Measurements from ENCODE around the gene SRSF8.

Gene SRSF8

GRCh38 chr11:95055283-95055897 lies 11.3 kb upstream of the SRSF8 start:
- Mint-ChIP-seq H3K36me3 (ENCODE audit: low read depth) (no peaks in the 10 kb centered on the region), H3K27me3 (peaks cover 43% of the 10 kb centered on the region), H3K4me3 (no peak overlapping the region), H3K9me3 (no peaks in the 10 kb centered on the region), H3K4me1 (ENCODE audit: low read depth) (peaks cover 5% of the 10 kb centered on the region), H3K27ac (no peak overlapping the region)

DNA sequence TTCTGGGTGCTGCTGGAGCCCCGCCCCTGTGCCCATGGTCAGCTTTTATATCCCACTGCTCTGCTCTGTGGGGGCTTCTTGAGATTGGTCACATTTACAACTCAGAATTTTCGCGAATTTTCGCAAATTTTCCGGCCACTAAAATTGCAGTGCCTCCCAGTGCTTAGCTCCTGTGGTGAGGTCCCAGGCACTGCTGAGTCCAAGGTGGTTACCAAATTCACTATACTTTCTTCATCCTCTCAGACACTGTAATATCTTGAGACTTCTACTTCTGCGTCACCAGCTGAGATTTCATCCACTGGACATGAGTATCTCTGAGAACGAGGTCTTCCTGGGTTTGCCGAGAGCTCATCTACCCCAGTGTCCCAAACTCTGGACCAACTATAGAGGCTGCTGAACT lies 8.8 kb upstream of the SRSF8 start:
- Mint-ChIP-seq H3K27ac (no peak overlapping the region), H3K4me1 (ENCODE audit: low read depth) (peaks cover 5% of the 10 kb centered on the region), H3K9me3 (no peaks in the 10 kb centered on the region), H3K4me3 (no peak overlapping the region), H3K36me3 (ENCODE audit: low read depth) (no peaks in the 10 kb centered on the region), H3K27me3 (peaks cover 27% of the 10 kb centered on the region)

GRCh38 chr11:95058621-95059020 lies 8.1 kb upstream of the SRSF8 start:
- peaks cover 5% of the 10 kb centered on the region for H3K4me1 Mint-ChIP-seq (ENCODE audit: low read depth)
- H3K4me3 Mint-ChIP-seq: no peak overlapping the region
- no peak overlapping the region for H3K27ac Mint-ChIP-seq
- no peaks in the 10 kb centered on the region for H3K9me3 Mint-ChIP-seq
- H3K36me3 Mint-ChIP-seq (ENCODE audit: low read depth): no peaks in the 10 kb centered on the region
- peaks cover 20% of the 10 kb centered on the region for H3K27me3 Mint-ChIP-seq

DNA sequence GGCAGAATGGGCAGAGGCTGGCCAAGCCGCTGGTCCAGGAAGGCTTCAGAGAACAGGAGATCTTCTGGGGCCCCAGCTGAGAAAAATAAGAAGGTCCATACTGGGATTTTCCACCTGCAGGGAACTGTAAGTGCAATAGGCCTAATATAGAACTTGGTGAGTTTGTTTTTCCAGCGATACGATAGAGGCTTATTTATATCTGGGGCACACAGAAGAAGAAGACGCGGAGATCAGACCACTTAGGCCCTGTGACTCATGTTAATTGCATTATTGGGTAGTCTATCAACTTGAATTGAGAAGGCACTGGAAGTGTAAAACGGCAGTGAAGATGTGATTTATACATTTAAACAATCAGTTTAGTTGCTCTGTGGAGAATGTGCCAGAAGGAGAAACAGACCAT lies 7.7 kb upstream of the SRSF8 start:
- Mint-ChIP-seq H3K9me3 (no peaks in the 10 kb centered on the region), H3K27me3 (peaks cover 19% of the 10 kb centered on the region), H3K36me3 (ENCODE audit: low read depth) (no peaks in the 10 kb centered on the region), H3K27ac (no peak overlapping the region), H3K4me3 (no peak overlapping the region), H3K4me1 (ENCODE audit: low read depth) (peaks cover 5% of the 10 kb centered on the region)

DNA sequence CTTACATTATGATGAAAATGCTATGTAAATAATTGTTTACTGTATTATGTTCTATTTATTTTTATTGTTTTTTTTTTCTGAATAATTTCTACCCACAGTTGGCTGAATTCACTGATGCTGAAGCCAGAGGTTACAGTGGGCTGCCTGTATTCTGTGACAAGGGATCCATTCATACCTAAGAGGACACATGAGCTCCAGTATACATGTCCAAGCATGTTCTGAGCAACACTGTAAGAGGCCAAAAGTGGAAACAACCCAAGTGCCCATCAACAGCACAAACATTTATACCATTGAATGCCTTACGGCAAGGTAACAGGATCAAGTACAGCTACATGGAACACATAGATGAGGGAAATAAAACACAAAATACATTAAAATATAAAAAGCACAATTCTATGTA lies 1.4 kb upstream of the SRSF8 start:
- Mint-ChIP-seq H3K36me3 (ENCODE audit: low read depth) (peaks cover 19% of the 10 kb centered on the region), H3K4me1 (ENCODE audit: low read depth) (peaks cover 15% of the 10 kb centered on the region), H3K4me3 (no peak overlapping the region), H3K9me3 (no peaks in the 10 kb centered on the region), H3K27me3 (no peaks in the 10 kb centered on the region), H3K27ac (no peak overlapping the region)

GRCh38 chr11:95067039-95067840 lies 521 bp downstream of the SRSF8 start:
- Mint-ChIP-seq H3K36me3 (ENCODE audit: low read depth) (peaks cover 25% of the 10 kb centered on the region), H3K4me1 (ENCODE audit: low read depth) (peaks cover 27% of the 10 kb centered on the region), H3K9me3 (no peaks in the 10 kb centered on the region), H3K27me3 (no peaks in the 10 kb centered on the region), H3K4me3 (peak overlapping the region; percentile 99), H3K27ac (peak overlapping the region; percentile 95)

DNA sequence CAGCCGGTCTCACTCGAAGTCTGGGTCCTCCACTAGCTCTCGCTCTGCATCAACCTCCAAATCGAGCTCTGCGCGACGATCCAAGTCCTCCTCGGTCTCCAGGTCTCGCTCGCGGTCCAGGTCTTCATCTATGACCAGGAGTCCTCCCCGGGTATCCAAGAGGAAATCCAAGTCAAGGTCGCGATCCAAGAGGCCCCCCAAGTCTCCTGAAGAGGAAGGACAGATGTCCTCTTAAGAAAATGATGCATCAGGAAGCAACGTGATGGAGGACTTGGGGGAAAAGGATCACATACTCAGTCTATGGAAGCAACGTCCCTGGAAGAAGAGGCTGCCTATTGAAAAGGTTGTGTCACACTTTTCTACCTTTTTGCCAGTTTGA lies 1.1 kb downstream of the SRSF8 start:
- peak overlapping the region; percentile 99 for H3K4me3 Mint-ChIP-seq
- no peaks in the 10 kb centered on the region for H3K9me3 Mint-ChIP-seq
- H3K4me1 Mint-ChIP-seq (ENCODE audit: low read depth): peaks cover 32% of the 10 kb centered on the region
- H3K36me3 Mint-ChIP-seq (ENCODE audit: low read depth): peaks cover 29% of the 10 kb centered on the region
- H3K27me3 Mint-ChIP-seq: no peaks in the 10 kb centered on the region
- peak overlapping the region; percentile 95 for H3K27ac Mint-ChIP-seq

DNA sequence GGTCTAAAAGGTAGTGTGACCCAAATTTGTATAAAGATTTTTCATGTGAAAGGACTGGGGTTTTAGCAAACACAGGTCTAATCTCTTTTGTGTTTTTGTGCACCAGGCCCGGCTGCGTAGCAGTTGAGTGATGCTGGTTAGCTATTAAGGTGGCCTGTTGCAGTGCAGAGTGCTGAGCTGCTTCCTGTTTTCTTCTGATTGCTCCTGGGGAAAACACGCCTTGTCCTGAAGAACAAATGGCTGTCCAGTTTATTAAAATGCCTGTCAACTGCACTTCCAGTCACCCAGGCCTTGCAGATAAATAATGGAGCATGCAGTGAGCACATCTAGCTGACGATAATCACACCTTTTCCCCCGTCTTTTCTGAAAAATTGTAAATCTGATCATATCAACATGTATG lies 1.8 kb downstream of the SRSF8 start:
- Mint-ChIP-seq H3K4me1 (ENCODE audit: low read depth) (peaks cover 35% of the 10 kb centered on the region), H3K27me3 (no peaks in the 10 kb centered on the region), H3K4me3 (peak overlapping the region; percentile 99), H3K9me3 (no peaks in the 10 kb centered on the region), H3K36me3 (ENCODE audit: low read depth) (peaks cover 32% of the 10 kb centered on the region), H3K27ac (peak overlapping the region; percentile 95)

DNA sequence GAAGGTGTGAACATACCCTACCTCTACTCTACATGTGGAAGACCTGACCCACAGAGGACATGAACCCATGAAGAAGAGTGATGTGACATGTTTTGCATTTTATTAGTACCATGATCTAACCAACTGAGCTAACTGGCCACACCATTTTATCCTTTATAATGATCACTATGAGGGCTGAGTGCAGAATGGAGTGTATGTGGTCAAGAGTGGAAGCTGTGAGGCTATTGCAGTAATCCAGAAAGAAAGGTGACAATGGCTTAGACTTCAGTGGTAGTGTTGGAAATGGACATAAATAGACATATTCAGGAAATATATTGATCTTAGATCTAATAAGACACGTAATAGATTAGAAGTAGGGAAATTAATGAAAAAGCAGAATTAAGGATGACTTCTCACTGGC lies 3.8 kb downstream of the SRSF8 start:
- H3K4me1 Mint-ChIP-seq (ENCODE audit: low read depth): peaks cover 35% of the 10 kb centered on the region
- peak overlapping the region; percentile 38 for H3K27ac Mint-ChIP-seq
- no peaks in the 10 kb centered on the region for H3K9me3 Mint-ChIP-seq
- peak overlapping the region; percentile 53 for H3K4me3 Mint-ChIP-seq
- no peaks in the 10 kb centered on the region for H3K27me3 Mint-ChIP-seq
- H3K36me3 Mint-ChIP-seq (ENCODE audit: low read depth): peaks cover 32% of the 10 kb centered on the region

DNA sequence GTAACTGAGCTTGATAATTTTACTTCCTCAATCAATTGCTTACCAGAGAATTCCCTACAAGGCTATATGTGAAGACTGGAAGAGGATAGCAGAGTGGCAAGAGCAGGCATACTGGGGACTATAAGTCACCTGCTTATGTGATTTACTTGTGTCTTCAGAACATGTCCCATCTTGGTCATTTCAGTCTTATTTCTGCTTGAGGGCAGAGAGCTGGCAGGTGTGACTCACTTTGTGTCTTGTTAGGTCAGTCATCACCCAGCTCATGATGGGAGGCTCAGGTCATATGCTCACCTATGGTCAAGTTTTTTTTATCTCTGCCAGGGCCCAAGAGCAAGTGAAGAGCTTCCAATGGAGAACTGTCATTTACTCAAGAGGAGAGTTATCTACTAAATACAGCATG lies 6.2 kb downstream of the SRSF8 start:
- no peaks in the 10 kb centered on the region for H3K9me3 Mint-ChIP-seq
- H3K27ac Mint-ChIP-seq: no peak overlapping the region
- H3K27me3 Mint-ChIP-seq: no peaks in the 10 kb centered on the region
- peaks cover 34% of the 10 kb centered on the region for H3K4me1 Mint-ChIP-seq (ENCODE audit: low read depth)
- H3K4me3 Mint-ChIP-seq: no peak overlapping the region
- peaks cover 28% of the 10 kb centered on the region for H3K36me3 Mint-ChIP-seq (ENCODE audit: low read depth)

DNA sequence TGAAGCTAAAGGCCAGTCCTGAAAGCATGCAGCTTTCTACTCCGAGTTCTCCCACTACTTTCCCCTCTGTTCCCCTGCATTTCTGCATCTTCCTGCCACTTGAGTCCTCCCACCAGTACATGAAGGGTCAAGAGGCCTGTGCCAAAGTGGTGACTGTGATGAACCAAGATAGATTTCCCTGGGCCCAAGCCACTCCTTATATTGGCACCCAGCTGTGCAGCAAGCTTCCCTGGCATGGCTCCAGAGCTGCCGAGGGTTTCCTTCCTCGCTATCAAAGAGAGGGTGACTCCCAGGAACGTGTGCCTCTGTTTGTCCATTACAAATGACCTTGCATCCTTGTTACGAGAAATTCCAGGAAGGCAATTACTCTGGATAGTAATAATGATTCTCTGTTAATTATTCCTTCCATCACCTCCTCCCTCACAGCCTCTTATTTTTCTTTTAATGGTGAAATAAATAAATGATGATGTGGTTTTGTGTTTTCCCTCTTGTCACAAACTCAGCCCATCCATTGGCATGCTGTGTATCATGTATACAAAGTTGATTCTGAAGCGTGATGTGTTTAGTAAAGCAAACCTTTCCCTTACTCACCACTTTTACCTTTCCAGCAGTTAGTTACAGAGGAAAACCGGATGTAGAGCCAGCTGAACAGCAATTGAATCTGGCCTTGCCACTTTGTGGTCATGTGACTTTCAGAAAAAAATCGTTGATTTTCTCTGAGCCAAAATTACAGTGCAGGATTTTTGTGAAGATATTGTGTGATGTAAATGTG lies 8.3 kb downstream of the SRSF8 start:
- Mint-ChIP-seq H3K4me1 (ENCODE audit: low read depth) (peaks cover 26% of the 10 kb centered on the region), H3K36me3 (ENCODE audit: low read depth) (peaks cover 15% of the 10 kb centered on the region), H3K4me3 (no peak overlapping the region), H3K27me3 (no peaks in the 10 kb centered on the region), H3K27ac (no peak overlapping the region), H3K9me3 (no peaks in the 10 kb centered on the region)

- H3K4me3 Mint-ChIP-seq: no peak overlapping the region
- peaks cover 16% of the 10 kb centered on the region for H3K4me1 Mint-ChIP-seq (ENCODE audit: low read depth)
- peaks cover 7% of the 10 kb centered on the region for H3K36me3 Mint-ChIP-seq (ENCODE audit: low read depth)
- no peaks in the 10 kb centered on the region for H3K9me3 Mint-ChIP-seq
- H3K27ac Mint-ChIP-seq: no peak overlapping the region
- no peaks in the 10 kb centered on the region for H3K27me3 Mint-ChIP-seq
Observed at GRCh38 chr11:95076416-95076815, 9.7 kb downstream of the SRSF8 start.

DNA sequence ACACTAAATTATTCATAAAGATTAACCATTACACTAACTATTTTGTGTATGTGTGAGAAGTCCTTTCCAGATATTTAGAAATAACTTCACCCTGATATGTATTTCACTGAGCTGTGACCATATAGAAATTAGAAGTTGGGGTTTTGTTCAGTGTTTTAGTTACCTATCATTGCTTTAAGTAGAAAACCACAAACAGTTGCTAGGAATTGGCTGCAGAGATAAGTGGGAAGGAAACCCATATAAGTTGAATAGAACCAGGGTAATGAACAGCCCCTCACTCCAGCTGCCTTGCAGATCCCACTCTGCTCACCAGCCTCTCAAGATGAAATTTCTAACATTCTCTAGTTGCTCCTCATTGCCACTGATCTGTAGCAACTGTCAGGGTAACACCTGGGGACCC lies 10.3 kb downstream of the SRSF8 start:
- Mint-ChIP-seq H3K36me3 (ENCODE audit: low read depth) (peaks cover 7% of the 10 kb centered on the region), H3K9me3 (no peaks in the 10 kb centered on the region), H3K4me1 (ENCODE audit: low read depth) (peaks cover 12% of the 10 kb centered on the region), H3K27me3 (no peaks in the 10 kb centered on the region), H3K4me3 (no peak overlapping the region), H3K27ac (no peak overlapping the region)

GRCh38 chr11:95078526-95078925 lies 11.8 kb downstream of the SRSF8 start:
- Mint-ChIP-seq H3K27me3 (no peaks in the 10 kb centered on the region), H3K4me1 (ENCODE audit: low read depth) (peaks cover 10% of the 10 kb centered on the region), H3K27ac (no peak overlapping the region), H3K36me3 (ENCODE audit: low read depth) (no peaks in the 10 kb centered on the region), H3K4me3 (no peak overlapping the region), H3K9me3 (no peaks in the 10 kb centered on the region)

DNA sequence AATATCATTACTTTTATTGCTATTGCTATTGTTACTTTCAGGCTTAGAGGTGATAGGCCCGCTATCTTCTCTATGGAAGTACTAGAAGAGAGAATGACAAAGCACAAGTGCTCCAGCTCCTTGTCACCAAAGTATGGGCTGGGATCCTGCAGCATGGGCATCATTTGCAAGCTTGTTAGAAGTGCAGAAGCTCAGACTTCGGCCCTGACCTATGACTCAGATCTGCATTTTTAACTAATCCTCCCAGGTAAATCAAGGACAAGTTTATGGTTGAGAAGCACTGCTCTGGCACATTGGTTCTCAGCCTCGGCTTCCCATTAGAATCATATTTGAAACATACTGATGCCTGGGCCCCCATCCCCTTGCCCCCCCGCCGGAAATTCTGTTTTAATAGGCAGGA lies 14.3 kb downstream of the SRSF8 start:
- Mint-ChIP-seq H3K4me1 (ENCODE audit: low read depth) (peaks cover 33% of the 10 kb centered on the region), H3K9me3 (no peaks in the 10 kb centered on the region), H3K27me3 (no peaks in the 10 kb centered on the region), H3K4me3 (no peak overlapping the region), H3K36me3 (ENCODE audit: low read depth) (no peaks in the 10 kb centered on the region), H3K27ac (no peak overlapping the region)
